BLaER1 treated with 17β-estradiol and CSF1 and Interleukin-3, amounts not matched to agents 10 nM and 100 nM (cell line): ENCODE measurements around the gene MRPS7.

Source experiments
- H3K27ac ChIP-seq, 11 experiments: shearing (Covaris generic); formaldehyde crosslinking; 2 replicates each; pipeline ENCODE4 v1.8.1; 2022
- H3K27me3 ChIP-seq, 11 experiments: shearing (Covaris generic); formaldehyde crosslinking; 2 replicates each; pipeline ENCODE4 v1.8.1; 2022
- H3K36me3 ChIP-seq, 11 experiments: shearing (Covaris generic); formaldehyde crosslinking; 2 replicates each; pipeline ENCODE4 v1.8.1; 2022
- H3K4me1 ChIP-seq, 10 experiments: shearing (Covaris generic); formaldehyde crosslinking; 2 replicates each; pipeline ENCODE4 v1.8.1; 2022
- H3K4me2 ChIP-seq, 11 experiments: shearing (Covaris generic); formaldehyde crosslinking; 2 replicates each; pipeline ENCODE4 v1.8.1; 2022
- H3K4me3 ChIP-seq, 10 experiments: shearing (Covaris generic); formaldehyde crosslinking; 2 replicates each; pipeline ENCODE4 v1.8.1; 2022
- H3K9ac ChIP-seq, 11 experiments: shearing (Covaris generic); formaldehyde crosslinking; 2 replicates each; pipeline ENCODE4 v1.8.1; 2022
- H3K9me3 ChIP-seq, 11 experiments: shearing (Covaris generic); formaldehyde crosslinking; replicated peaks in 1 of 11; 2 replicates each; pipeline ENCODE4 v1.8.1; 2022
- H4K20me1 ChIP-seq, 11 experiments: shearing (Covaris generic); formaldehyde crosslinking; 2 replicates each; pipeline ENCODE4 v1.8.1; 2022
- Cebpa-rat ChIP-seq, 11 experiments: shearing (Covaris generic); IDR thresholded peaks; 2 replicates each; pipeline ENCODE4 v1.8.1; 2022

The MRPS7 gene

DNA sequence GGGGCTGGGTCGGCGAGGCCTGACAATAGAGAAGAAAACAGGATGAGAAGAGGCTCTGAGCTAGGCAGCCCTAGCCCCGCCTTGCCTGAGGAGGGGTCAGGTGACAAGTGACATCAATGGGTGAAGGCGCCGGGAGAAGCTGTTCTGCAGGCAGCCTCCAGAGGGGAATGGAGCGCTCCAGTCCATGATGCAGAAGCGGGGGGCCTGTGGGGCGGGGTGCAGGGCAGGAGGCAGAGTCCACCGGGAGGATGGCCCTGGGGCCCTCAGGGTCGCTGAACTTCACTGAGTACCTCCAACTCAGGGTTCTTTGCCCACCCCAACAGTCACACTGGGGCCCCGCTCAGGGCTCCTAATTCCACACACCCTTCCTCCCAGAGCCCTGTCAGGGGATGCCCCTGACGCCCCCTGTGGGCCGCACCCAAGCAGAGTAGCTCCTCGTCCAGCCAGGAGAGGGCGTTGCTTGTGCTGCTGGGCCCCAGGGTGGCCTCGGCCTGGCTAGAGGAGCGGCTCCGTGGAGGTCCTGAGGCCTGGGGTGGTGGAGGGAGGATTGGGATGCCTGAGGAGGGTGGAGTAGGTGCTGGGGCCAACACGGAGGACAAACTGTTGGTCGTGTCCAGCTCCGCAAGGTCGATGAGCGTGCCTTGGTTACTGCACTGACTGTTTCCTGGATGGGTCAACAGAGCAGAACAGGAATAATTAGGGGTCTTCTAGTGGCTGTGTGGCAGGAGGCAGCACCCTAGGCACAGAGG is 21.1 kb upstream of the MRPS7 start:
- H3K9ac ChIP-seq = peak overlapping the region in 7 of 11 experiments; percentile 11 to 71 (median 38); a peak in 9 of 22 replicates
- no peak for TF ChIP-seq Cebpa-rat (IDR thresholded peaks at IDR 0.05)
- peaks cover 50 to 84% (median 70%) of the 10 kb centered on the region in 10 experiments for H3K4me1 ChIP-seq
- no peaks in the 10 kb centered on the region for H3K27me3 ChIP-seq
- H3K4me2 ChIP-seq = peak overlapping the region in 8 of 11 experiments; percentile 9 to 47 (median 26); a peak in 11 of 22 replicates
- peaks cover 0 to 75% (median 11%) of the 10 kb centered on the region in 11 experiments; a peak in 12 of 22 replicates for H4K20me1 ChIP-seq
- H3K9me3 ChIP-seq = no peaks in the 10 kb centered on the region
- peak overlapping the region in 8 of 11 experiments; percentile 23 to 89 (median 58); a peak in 13 of 22 replicates for H3K27ac ChIP-seq
- no peak overlapping the region for H3K4me3 ChIP-seq
- H3K36me3 ChIP-seq = peaks cover 83 to 100% (median 92%) of the 10 kb centered on the region in 11 experiments

GRCh38 chr17:75241143-75241430 is 20.6 kb upstream of the MRPS7 start:
- Histone ChIP-seq H3K4me3 (no peak overlapping the region), H3K27ac (peak overlapping the region in 8 of 11 experiments; percentile 23 to 89 (median 58); a peak in 13 of 22 replicates), H3K27me3 (no peaks in the 10 kb centered on the region), H3K9ac (peak overlapping the region in 5 of 11 experiments; percentile 11 to 71 (median 44); a peak in 5 of 22 replicates), H3K36me3 (peaks cover 83 to 100% (median 92%) of the 10 kb centered on the region in 11 experiments), H3K9me3 (no peaks in the 10 kb centered on the region), H3K4me1 (peaks cover 55 to 89% (median 75%) of the 10 kb centered on the region in 10 experiments), H3K4me2 (peak overlapping the region in 7 of 11 experiments; percentile 9 to 47 (median 28); a peak in 6 of 22 replicates), H4K20me1 (peaks cover 0 to 81% (median 11%) of the 10 kb centered on the region in 11 experiments; a peak in 13 of 22 replicates)
- TF ChIP-seq Cebpa-rat (IDR thresholded peaks at IDR 0.05) = no peak

GRCh38 chr17:75241502-75241901 is 20.2 kb upstream of the MRPS7 start:
- Histone ChIP-seq H4K20me1 (peaks cover 0 to 85% (median 11%) of the 10 kb centered on the region in 11 experiments; a peak in 13 of 22 replicates), H3K36me3 (peaks cover 83 to 100% (median 92%) of the 10 kb centered on the region in 11 experiments), H3K4me3 (no peak overlapping the region), H3K9me3 (no peaks in the 10 kb centered on the region), H3K27me3 (no peaks in the 10 kb centered on the region), H3K4me1 (peaks cover 59 to 92% (median 79%) of the 10 kb centered on the region in 10 experiments), H3K4me2 (no peak overlapping the region), H3K9ac (peak overlapping the region in 5 of 11 experiments; percentile 12 to 71 (median 44); a peak in 7 of 22 replicates), H3K27ac (peak overlapping the region in 8 of 11 experiments; percentile 23 to 89 (median 82); a peak in 13 of 22 replicates)
- no peak for TF ChIP-seq Cebpa-rat (IDR thresholded peaks at IDR 0.05)

GRCh38 chr17:75241996-75242460 is 19.7 kb upstream of the MRPS7 start:
- peaks cover 62 to 92% (median 79%) of the 10 kb centered on the region in 10 experiments for H3K4me1 ChIP-seq
- peak overlapping the region in 4 of 11 experiments; percentile 82 to 96 (median 90); a peak in 6 of 22 replicates for H3K4me2 ChIP-seq
- peaks cover 0 to 84% (median 11%) of the 10 kb centered on the region in 11 experiments; a peak in 13 of 22 replicates for H4K20me1 ChIP-seq
- H3K27me3 ChIP-seq = no peaks in the 10 kb centered on the region
- TF ChIP-seq Cebpa-rat (IDR thresholded peaks at IDR 0.05) = no peak
- H3K9ac ChIP-seq = peak overlapping the region in 6 of 11 experiments; percentile 4 to 71 (median 25); a peak in 6 of 22 replicates
- H3K27ac ChIP-seq = peak overlapping the region in 8 of 11 experiments; percentile 69 to 89 (median 82); a peak in 15 of 22 replicates
- no peaks in the 10 kb centered on the region for H3K9me3 ChIP-seq
- no peak overlapping the region for H3K4me3 ChIP-seq
- H3K36me3 ChIP-seq = peaks cover 81 to 99% (median 91%) of the 10 kb centered on the region in 11 experiments

DNA sequence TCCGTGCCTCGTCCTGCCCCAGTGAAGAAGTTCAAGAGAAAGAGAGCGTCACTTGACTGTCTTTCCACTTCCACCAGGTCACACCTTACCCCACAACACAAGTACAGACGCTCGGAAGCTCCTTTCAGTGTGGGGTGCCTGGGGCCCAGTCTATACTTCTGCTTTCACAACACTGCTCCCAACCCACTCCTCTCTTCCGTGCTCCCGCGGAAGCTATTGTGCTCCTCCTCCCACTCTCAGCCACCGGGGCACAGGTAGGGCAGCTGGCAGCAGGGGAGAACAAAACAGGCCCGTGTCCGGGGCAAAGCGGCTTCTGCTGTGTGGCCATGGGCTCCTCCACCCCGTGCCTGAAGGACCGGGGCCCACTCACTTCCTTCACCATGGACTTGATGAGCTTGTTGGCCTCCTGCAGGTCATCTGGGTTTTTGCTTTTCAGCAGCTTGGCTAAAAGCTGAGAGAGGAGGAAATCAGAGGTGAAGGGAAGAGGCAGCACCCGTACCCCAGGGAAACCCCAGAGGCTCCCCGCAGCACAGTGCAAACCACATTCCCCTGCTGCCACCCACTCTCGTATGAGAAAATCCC is 19.1 kb upstream of the MRPS7 start:
- Histone ChIP-seq H3K27me3 (no peaks in the 10 kb centered on the region), H3K4me3 (no peak overlapping the region), H3K9ac (peak overlapping the region in 8 of 11 experiments; percentile 4 to 79 (median 54); a peak in 6 of 22 replicates), H3K4me2 (peak overlapping the region in 9 of 11 experiments; percentile 82 to 96 (median 90); a peak in 16 of 22 replicates), H3K9me3 (no peaks in the 10 kb centered on the region), H3K36me3 (peaks cover 78 to 99% (median 89%) of the 10 kb centered on the region in 11 experiments), H3K4me1 (peaks cover 60 to 91% (median 79%) of the 10 kb centered on the region in 10 experiments), H3K27ac (peak overlapping the region in 8 of 11 experiments; percentile 69 to 89 (median 82); a peak in 15 of 22 replicates), H4K20me1 (peaks cover 0 to 79% (median 14%) of the 10 kb centered on the region in 11 experiments; a peak in 13 of 22 replicates)
- TF ChIP-seq Cebpa-rat (IDR thresholded peaks at IDR 0.05) = no peak

DNA sequence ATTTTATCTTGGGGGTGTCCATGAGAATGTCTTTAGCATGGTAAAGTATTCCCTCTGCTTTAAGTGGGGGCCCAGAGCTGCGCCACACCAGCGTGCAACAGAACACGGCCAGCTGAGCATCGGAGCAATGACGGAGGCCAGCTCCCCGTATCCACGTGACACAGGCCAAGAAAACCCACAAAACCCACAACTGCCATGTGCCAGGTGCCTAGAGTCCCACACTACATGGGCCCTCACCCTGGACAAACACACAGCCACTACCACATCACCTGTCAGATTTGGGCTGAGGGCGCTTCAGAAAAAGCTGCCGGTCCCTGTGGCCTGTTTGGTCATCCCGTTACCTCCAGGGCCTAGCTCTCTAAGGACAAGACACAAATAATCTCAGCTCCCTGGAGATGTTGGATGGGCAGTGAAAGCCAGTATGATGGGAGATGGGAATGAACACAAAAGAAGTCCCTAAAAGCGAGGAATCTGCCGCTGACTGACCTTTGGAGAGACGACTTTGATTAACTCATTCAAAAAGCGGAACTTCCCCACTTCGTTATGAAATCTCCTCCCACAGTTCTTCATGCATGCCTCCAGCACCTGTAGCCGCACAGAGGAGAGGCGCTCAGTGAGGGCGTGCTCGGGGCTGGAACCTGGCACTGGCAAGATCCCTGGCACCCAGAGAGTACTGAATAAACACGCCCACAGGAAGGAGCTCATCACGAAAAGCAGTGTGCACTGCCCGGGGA is 17.4 kb upstream of the MRPS7 start:
- Histone ChIP-seq H3K4me3 (peak overlapping the region in 6 of 10 experiments; percentile 38 to 53 (median 48); a peak in 13 of 20 replicates), H3K9me3 (no peaks in the 10 kb centered on the region), H3K36me3 (peaks cover 71 to 91% (median 82%) of the 10 kb centered on the region in 11 experiments), H4K20me1 (peaks cover 0 to 70% (median 5%) of the 10 kb centered on the region in 11 experiments; a peak in 9 of 22 replicates), H3K9ac (peak overlapping the region in 10 of 11 experiments; percentile 23 to 80 (median 70); a peak in 19 of 22 replicates), H3K27ac (peak overlapping the region in 10 of 11 experiments; percentile 45 to 89 (median 80); a peak in 20 of 22 replicates), H3K27me3 (no peaks in the 10 kb centered on the region), H3K4me1 (peaks cover 57 to 87% (median 81%) of the 10 kb centered on the region in 10 experiments), H3K4me2 (peak overlapping the region; percentile 78 to 96 (median 90))
- TF ChIP-seq Cebpa-rat (IDR thresholded peaks at IDR 0.05) = peak in 6 of 11 experiments; percentile 39 to 62 (median 52); a peak in 8 of 22 replicates

DNA sequence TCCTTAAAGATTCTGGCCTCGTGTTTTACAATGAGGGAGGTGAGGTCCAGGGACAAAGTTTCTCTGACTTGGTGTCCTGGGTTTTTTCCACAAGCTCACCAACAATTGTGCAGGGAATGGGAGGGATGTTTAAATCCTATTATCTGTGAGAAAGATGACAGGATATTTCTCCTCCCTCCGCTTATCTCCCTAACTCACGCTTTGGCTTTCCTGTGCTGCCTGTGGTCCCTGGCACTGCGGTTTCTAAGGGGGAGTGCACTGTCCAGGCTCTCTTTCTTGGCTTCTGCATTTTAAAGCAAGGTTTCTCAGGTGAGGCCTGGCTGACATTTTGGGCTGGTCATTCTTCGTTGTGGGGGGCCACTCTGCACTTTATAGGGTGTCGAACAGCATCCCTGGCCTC is 16.7 kb upstream of the MRPS7 start:
- peak overlapping the region in 7 of 10 experiments; percentile 10 to 53 (median 46); a peak in 13 of 20 replicates for H3K4me3 ChIP-seq
- H3K36me3 ChIP-seq = peaks cover 65 to 84% (median 74%) of the 10 kb centered on the region in 11 experiments
- H3K27me3 ChIP-seq = no peaks in the 10 kb centered on the region
- TF ChIP-seq Cebpa-rat (IDR thresholded peaks at IDR 0.05) = no peak
- H3K4me2 ChIP-seq = peak overlapping the region; percentile 78 to 96 (median 90)
- H3K4me1 ChIP-seq = peaks cover 64 to 94% (median 86%) of the 10 kb centered on the region in 10 experiments
- peak overlapping the region; percentile 23 to 80 (median 70); a peak in 21 of 22 replicates for H3K9ac ChIP-seq
- peaks cover 0 to 71% (median 10%) of the 10 kb centered on the region in 11 experiments; a peak in 10 of 22 replicates for H4K20me1 ChIP-seq
- peak overlapping the region in 10 of 11 experiments; percentile 12 to 89 (median 80); a peak in 17 of 22 replicates for H3K27ac ChIP-seq
- no peaks in the 10 kb centered on the region for H3K9me3 ChIP-seq
